ENCODE measurements around the gene TK1.

Gene TK1

DNA sequence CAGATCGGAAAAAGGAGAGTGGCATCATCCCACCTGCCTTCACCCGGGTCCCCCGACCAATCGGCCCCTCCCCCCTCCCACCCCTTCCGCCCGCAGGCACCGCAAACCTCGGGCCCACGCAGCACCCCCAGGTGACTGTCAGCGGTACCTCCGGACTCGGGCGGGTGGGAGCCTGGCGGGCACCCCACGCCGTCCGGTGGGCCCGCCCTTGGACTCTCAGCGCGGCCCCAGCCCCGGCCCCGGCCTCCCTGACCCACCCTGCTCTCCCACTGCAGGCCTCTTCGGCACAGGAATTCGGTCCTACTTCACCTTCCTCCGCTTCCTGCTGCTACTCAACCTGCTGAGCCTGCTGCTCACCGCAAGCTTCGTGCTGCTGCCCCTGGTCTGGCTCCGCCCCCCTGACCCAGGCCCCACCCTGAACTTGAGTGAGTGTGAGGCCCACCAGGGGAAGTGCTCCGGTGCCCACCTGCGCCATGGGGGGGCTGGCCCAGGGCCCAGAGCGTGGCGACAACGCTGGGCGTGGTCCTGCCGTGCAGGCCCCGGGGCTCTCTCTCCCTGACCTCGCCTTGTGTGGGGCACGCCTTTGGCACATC lies 54.7 kb downstream of the TK1 start:
- Histone ChIP-seq H4K20me1 (ENCODE audit: insufficient read depth, low read length) (no peaks in the 10 kb centered on the region), H3K27me3 (replicated peaks; ENCODE audit: insufficient read depth, low read length) (no peaks in the 10 kb centered on the region), H3K79me2 (ENCODE audit: low read length) (peaks cover 71% of the 10 kb centered on the region), H3K9ac (ENCODE audit: low read length) (peak overlapping the region; percentile 93), H3K9me2 (replicated peaks; ENCODE audit: insufficient read depth, low read length) (no peaks in the 10 kb centered on the region), H3K4me2 (ENCODE audit: low read depth, low read length) (peak overlapping the region; percentile 97), H3K4me1 (ENCODE audit: low read length) (peaks cover 35% of the 10 kb centered on the region), H3F3A (ENCODE audit: insufficient read depth, low read length) (peaks cover 41% of the 10 kb centered on the region), H3K4me3 (ENCODE audit: low read length) (peak overlapping the region; percentile 74), H3K36me3 (replicated peaks; ENCODE audit: insufficient read depth, low read length) (peaks cover 4% of the 10 kb centered on the region), H3K9me3 (replicated peaks; ENCODE audit: insufficient read depth, low read length) (no peaks in the 10 kb centered on the region), H2AFZ (ENCODE audit: low read length) (no peak overlapping the region), H3K27ac (ENCODE audit: low read length) (peak overlapping the region; percentile 83; the same call in 1 of the 2 replicates)
- TF ChIP-seq CTCF (IDR thresholded peaks at IDR 0.05; ENCODE audit: low read length), result peak; percentile 18; the same call in 1 of the 2 replicates
- no peak for TF ChIP-seq EZH2phosphoT487 (IDR thresholded peaks at IDR 0.05; ENCODE audit: low read length)
- DNase-seq, result peak; percentile 81

GRCh38 chr17:78131172-78132083 lies 55.4 kb downstream of the TK1 start:
- Histone ChIP-seq H3K9ac (ENCODE audit: low read length) (peak overlapping the region; percentile 93), H3K79me2 (ENCODE audit: low read length) (peaks cover 78% of the 10 kb centered on the region), H4K20me1 (ENCODE audit: insufficient read depth, low read length) (no peaks in the 10 kb centered on the region), H2AFZ (ENCODE audit: low read length) (no peak overlapping the region), H3K36me3 (replicated peaks; ENCODE audit: insufficient read depth, low read length) (peaks cover 4% of the 10 kb centered on the region), H3K4me2 (ENCODE audit: low read depth, low read length) (peak overlapping the region; percentile 97), H3K9me2 (replicated peaks; ENCODE audit: insufficient read depth, low read length) (no peaks in the 10 kb centered on the region), H3K4me3 (ENCODE audit: low read length) (peak overlapping the region; percentile 74), H3K9me3 (replicated peaks; ENCODE audit: insufficient read depth, low read length) (no peaks in the 10 kb centered on the region), H3K27ac (ENCODE audit: low read length) (peak overlapping the region; percentile 83), H3K4me1 (ENCODE audit: low read length) (peaks cover 41% of the 10 kb centered on the region), H3F3A (ENCODE audit: insufficient read depth, low read length) (peaks cover 34% of the 10 kb centered on the region), H3K27me3 (replicated peaks; ENCODE audit: insufficient read depth, low read length) (no peaks in the 10 kb centered on the region)
- peak; percentile 35 for DNase-seq
- no peak for TF ChIP-seq CTCF (IDR thresholded peaks at IDR 0.05; ENCODE audit: low read length)
- TF ChIP-seq EZH2 (optimal IDR thresholded peaks at IDR 0.05; ENCODE audit: low read depth, low read length), result no peak
- no peak for TF ChIP-seq EZH2phosphoT487 (IDR thresholded peaks at IDR 0.05; ENCODE audit: low read length)

DNA sequence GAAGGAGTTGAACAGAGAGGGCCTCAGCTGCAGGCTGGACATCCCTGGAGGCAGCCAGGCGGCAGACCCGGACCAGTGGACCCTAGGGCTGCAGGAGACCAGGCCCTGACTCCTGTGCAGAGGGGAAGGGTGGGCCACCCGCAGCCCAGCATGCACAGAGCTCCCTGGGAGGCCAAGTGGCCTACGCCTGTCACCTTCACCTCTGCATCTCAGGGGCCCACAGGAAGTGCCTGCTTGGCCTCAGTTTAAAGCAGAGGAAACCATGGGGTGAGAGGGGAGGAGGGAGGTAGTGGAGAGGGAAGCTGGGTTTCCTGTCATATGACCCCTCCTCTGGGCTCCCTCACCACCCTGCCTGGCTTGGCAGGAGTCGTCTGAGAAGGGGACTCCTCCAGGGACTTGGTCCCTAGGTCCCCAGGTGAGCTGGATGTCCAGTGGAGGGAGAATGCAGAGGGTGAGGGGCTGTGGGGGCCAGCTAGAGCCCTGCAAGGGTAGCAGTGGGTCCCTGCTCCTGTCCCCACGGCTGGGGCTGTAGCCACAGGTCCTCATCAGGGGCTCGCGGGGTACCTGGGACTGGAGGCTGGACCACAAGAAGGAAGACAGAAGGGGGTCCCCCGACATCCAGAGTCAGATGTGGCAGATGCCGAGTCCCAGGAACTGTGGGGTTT lies 56.3 kb downstream of the TK1 start, which contains the start of gene TMC8:
Gene TMC8, plus strand, starts transcription at position 335 of the 665 bp plus-strand sequence. CDS start 818 bp downstream, outside the sequence.
- Histone ChIP-seq H3K27me3 (replicated peaks; ENCODE audit: insufficient read depth, low read length) (no peaks in the 10 kb centered on the region), H3K79me2 (ENCODE audit: low read length) (peaks cover 82% of the 10 kb centered on the region), H3K9ac (ENCODE audit: low read length) (peak within 1 kb of the TSS; percentile 93), H3K4me2 (ENCODE audit: low read depth, low read length) (peak within 1 kb of the TSS; percentile 97), H3F3A (ENCODE audit: insufficient read depth, low read length) (peaks cover 28% of the 10 kb centered on the region), H3K9me2 (replicated peaks; ENCODE audit: insufficient read depth, low read length) (no peaks in the 10 kb centered on the region), H3K4me3 (ENCODE audit: low read length) (peak within 1 kb of the TSS; percentile 74), H4K20me1 (ENCODE audit: insufficient read depth, low read length) (no peaks in the 10 kb centered on the region), H2AFZ (ENCODE audit: low read length) (no peak within 1 kb of the TSS), H3K27ac (ENCODE audit: low read length) (peak within 1 kb of the TSS; percentile 83), H3K4me1 (ENCODE audit: low read length) (peaks cover 47% of the 10 kb centered on the region), H3K9me3 (replicated peaks; ENCODE audit: insufficient read depth, low read length) (no peaks in the 10 kb centered on the region), H3K36me3 (replicated peaks; ENCODE audit: insufficient read depth, low read length) (peaks cover 4% of the 10 kb centered on the region)
- TF ChIP-seq CTCF (IDR thresholded peaks at IDR 0.05; ENCODE audit: low read length), result no peak
- TF ChIP-seq EZH2 (optimal IDR thresholded peaks at IDR 0.05; ENCODE audit: low read depth, low read length), result no peak
- DNase-seq, result peak; percentile 91
